GM19468 (cell line): Measurements from ENCODE around the gene CLCNKA.
"Not testable (repeated sequence)": the region's sequence is repeated elsewhere in the genome, so short reads cannot be mapped to it uniquely, and the experiment has no call there.

Source experiments
- ATAC-seq: cut with Tn5 transposase; IDR thresholded peaks from one replicate; pipeline ENCODE4 v1.9.1; 2021; ENCODE audit warnings: mild to moderate bottlenecking, moderate library complexity, moderate number of reproducible peaks; ENCODE audit not compliant: unreplicated experiment; ENCODE audit errors: extremely low read depth

Gene CLCNKA

DNA sequence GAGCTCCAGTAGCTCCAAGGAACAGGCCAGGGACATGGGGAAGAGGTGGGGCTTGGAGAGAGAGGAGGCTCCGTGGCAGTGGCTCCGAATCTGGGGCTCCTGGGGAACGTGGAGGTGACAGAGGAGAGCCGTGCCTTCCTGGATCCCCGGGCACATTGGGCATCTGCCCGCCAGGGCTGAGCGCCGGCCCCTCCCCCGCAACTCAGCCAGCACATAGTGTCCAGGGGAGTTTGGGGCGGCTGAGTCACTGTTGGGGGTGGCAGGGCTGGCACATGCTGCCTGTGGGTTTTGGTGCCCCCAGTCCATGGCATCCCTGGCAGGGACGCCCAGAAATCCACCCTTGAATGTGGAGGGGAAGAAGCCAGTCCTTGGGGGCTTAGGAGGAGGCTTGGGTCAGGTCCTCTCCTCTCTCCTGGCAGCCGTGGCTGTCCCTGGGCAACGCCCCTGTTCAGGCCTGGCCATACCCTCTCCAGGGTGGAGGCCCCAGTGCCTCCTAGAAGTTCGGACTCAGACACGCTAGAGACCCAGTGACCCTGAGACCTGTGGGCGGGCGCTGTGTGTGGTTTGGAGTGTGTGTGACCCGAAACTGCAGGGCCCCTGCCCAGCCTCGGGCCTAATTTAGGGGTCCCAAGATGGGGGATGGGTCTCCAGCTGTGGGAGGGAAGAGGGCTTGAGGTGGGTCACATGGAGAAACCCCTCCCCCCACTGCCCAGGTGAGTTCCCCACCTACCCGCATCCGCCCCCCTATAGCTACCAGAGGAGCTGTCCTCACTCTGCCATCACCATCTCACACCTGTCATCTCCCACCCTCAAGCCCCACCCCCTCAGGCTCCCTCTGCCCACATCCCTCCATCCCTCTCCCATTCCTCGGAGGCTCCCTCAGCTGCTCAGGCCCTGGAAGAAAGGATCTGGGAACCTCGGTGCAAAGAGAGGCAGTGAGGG, 5.6 kb upstream of the CLCNKA start:
- ATAC-seq = no peak

DNA sequence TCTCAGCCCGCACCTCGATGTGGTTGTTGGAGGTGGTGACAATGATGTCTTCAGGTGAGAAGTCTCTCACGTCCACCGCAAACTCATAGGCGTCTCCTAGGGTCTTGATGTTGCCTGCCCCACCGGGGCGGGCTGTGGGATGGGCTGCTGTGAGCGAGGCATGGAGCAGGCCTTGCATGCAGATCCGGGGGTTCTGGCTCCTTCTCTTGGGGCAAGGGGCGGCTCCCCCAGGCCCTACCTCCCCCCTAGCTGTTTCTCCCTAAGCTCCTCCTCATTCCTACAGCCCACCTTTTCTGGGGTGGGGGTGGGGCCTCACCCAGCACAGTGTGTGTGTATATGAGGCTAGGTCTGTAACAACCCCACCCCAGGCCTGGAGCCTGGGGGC, 4.8 kb upstream of the CLCNKA start:
- ATAC-seq = no peak

DNA sequence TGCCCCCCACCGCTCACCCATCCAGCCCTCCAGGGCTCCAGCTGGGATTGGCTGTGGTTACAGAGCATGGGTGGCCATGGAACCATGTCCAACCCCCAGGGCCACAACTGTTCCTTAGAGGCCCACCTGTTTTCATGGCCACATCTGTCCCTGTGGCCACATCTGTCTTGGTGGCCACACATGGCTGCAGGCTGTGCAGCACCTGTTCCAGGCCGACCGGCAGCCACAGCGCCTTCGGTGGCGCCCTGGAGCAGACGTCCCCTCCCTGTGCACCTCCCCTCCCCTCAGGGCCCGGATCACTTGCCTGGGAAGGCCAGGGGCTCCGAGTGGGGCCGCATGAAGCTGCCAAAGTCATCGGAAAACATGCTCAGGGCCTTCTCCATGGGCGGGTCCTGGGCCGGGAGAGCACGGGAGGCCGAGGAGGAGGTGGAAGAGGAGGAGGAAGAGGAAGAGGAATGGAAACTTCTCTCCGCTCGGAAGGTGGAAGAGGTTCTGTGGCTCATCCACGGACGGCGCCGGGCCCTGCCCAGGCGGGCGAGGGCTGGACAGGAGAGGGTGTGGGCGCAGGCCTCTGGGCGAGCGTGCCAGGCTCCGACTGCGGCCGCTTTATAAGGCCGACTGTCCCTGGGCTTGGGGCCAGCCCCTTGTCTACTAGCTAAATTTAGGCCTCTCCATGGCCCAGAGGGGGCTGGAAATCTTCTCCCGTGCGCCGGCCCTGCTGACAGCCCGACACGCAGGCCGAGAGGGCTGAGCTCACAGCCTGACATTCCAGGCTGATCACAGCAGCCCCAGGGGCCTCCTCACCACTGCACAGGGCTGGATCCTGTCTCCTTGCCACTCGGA, 4.2 kb upstream of the CLCNKA start, which contains the start of gene HSPB7:
Gene HSPB7, minus strand, starts transcription at position 583 of the 843 bp plus-strand sequence. Its CDS starts 80 bp downstream, at position 503.
- ATAC-seq = no peak

DNA sequence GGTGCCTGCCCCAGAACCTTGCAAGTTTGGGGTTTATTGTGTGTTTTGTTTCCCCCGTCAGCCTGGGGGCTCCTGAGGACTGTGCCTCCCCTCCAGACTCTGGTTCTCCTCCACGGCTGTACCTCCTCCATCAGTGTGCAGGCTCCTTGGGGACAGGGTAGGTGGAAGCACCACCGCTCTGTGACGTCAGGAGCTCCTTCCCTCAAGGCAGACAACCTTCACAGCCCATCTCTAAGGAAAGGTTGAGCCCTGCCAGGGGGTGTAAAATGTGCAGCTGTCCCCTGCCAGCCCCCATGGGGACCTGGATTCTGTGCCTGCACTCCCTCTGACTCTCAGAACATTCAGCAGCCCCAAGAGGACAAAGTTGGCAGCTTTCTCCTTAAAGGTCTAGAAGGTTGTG, 3.5 kb upstream of the CLCNKA start:
- no peak for ATAC-seq

DNA sequence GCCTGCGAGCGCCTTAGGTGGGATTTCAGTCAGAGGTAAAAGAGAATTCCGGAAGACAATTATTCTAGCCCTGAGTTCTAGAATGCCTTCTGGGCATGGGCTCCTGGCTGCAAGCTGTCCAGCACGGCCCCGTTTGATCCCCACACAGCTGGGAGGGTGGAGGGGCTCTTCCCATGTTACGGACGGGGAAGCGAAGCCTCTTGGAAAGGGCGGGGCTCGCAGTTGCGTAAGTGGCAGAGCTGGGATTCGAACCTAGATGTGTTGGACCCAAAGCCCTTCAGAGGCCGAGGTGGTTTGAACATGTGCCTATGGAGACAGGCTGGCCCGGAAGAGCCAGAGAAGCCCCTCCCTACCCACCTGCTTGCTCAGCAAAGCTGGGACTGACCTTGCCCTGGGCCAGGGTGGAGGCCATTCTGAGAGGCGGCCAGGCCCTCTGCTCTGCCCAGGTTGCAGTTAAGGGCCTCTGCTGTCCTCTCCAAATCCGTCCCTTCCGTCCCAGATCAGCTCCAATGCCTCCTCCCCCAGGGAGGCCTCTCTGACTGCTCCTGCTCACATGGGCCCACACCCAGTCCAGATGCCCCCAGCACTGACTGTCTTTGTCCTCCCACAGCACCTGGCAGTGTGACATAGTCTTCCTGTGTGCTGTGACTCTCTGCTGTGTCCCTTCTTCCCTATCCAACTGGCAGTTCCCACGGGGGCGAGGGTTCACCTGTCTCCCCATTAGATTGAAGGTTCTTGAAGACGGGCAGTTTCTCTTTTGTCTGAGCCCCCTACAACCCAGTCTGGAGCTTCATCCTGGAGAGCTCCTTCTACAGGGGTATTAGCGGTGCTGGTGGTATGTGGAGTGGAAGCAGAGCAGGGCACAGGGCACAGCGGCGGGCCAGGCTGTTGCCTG, 2.8 kb upstream of the CLCNKA start:
- ATAC-seq = no peak

DNA sequence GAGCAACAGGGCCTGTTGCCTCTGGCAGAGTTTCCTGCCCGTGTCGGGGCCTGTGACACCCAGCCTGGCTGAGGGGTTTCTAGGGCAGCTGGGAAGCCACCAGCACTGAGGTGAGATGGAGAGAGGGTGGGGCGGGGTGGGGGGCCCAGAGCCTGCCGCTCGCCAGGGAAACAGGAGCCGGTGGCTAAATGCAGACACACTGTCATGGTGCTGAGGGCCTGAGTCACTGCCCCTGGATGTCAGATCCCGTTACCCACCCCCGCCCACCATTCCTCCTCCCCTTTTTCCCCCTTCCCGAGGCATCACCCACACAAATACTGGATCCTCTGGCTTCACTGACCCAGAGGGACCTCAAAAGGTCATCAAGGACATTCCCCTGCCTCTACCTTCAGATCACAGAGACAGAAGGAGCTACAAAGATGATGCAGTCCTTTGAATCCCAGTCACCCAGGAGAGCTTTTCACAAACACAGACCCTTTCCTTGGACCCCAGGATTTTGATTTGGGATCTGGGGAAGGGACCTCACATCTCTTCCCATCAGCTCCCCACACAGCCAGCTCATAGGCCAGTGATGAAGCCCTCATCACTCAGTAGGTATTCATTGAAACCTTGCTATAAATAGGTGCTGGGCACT, 2.1 kb upstream of the CLCNKA start:
- ATAC-seq = no peak

DNA sequence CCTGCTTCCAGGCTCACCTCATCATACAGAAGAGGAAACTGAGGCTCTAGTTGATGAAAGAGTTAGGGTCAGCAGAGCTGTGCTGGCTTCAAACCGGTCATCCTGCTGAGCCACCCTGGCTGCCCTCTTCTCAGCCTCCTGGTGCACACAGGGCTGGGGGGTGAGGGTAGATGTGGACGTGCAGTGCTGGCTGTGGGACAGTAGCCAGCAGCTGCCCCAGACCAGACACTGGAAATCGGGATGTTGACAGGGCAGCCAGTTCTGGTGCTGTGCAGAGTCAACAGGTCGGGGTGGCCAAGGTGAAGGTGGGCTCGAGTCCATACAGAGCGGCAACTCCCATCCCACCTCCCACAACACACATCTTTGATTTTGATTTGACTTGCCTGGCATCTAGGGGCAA, 1.5 kb upstream of the CLCNKA start:
- no peak for ATAC-seq

DNA sequence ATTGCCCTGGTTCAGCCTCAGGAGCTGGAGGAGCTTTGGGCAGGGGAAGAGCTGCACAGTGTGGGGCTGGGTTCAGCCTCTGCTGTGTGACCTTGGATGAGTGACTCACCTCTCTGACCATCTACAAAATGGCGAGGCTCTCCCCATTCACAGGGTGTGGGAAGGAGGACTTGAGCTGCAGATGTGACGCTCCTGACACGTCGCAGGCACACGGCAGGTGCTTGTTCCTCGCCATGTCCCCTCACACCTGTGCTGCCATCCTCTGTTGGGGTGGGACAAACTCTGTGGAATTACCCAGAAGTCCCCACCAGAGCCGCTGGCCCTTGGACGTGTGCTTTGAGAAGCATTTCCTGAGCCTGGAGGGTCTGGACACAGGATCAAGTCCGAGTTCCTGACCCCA, 958 bp upstream of the CLCNKA start:
- ATAC-seq = not testable (repeated sequence)

DNA sequence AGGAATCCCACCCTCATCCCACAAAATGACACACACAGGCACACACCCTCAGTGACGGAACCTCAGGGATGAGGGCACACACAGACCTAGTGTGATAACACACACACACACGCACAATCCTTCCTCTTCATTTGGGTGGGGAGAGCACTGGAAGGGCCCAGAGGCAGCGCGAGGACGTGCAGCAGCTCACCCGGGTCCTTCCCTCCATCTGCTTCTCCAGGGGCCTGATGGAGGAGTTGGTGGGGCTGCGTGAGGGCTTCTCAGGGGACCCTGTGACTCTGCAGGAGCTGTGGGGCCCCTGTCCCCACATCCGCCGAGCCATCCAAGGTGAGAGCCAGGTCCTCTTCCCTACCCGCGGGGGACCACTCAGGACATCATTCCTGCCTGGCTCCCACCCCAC, 557 bp downstream of the CLCNKA start:
- no peak for ATAC-seq

DNA sequence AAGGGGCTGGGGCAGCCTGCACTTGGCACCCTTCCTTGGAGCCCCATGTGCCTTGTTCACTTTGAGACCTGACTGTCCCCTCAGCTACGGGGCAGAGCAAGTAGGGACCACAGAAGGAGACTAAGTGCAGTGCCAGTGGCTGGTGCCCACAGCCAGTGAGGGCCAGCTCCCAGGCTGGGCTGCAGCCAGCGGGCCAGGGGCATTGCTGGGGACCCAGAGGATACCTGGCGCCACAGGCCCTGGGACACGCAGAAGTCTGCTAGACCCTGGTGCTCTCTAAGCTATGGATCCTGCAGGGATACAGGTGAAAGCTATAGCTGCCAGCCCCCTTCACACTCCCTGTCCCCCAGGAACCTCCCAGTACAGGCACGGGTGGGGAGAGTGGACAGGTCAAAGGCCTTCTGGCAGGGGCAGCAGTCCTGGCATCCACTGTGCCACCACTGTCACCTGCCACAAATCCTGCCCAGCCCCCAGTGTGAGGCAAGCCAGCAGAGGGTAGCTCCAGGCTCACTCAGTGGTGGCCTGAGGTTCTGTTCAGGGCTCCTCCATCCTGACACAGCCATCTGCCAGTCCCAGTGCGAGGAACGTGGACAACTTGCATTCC, 1.3 kb downstream of the CLCNKA start:
- no peak for ATAC-seq

DNA sequence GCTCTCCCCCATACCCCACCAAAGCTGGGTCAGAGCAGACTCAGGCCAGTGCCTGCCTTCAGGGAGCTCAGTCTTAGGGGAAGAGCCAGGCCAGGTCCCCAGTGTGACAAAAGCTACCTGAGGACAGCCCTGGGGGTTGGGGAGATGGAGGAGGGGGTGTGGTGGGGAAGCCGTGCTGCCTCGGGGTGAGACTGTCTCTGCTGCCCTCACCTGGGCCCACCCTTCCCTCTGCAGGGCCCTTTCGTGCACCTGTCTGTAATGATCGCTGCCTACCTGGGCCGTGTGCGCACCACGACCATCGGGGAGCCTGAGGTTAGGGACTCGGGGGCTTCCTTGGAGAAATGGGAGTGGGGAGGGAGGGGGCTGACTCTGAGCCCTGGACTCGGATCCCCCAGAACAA, 4.5 kb downstream of the CLCNKA start:
- not testable (repeated sequence) for ATAC-seq

DNA sequence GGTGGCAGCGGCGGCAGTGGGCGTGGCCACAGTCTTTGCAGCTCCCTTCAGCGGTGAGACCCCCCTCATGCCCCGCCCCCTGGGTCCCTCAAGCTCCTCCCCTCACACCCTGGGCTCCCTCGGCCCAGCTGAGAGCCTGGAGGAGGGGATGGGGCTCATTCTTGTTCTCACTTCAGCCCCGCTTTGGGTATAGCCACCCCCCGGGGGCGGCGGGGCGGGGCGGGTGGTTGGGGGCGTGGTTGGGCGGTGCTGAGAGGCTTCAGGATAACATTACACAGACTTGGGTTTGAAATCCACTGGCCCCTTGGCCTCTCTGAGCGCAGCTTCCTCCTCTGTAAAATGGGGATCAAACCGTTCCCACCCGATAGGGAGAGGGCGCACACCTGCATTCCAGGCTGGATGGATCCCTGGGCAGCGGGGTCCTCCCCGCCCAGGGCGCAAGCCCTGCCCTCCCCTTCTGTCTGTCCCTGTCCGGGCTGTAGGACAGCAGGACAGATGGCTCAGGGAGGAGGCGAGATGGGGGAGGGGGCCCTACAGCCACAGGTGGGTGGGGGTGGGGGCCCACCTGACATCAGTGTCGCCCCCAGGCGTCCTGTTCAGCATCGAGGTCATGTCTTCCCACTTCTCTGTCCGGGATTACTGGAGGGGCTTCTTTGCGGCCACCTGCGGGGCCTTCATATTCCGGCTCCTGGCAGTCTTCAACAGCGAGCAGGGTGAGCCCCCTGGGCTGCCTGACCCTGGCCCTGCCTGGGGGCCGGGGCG, 5.1 kb downstream of the CLCNKA start:
- no peak for ATAC-seq

DNA sequence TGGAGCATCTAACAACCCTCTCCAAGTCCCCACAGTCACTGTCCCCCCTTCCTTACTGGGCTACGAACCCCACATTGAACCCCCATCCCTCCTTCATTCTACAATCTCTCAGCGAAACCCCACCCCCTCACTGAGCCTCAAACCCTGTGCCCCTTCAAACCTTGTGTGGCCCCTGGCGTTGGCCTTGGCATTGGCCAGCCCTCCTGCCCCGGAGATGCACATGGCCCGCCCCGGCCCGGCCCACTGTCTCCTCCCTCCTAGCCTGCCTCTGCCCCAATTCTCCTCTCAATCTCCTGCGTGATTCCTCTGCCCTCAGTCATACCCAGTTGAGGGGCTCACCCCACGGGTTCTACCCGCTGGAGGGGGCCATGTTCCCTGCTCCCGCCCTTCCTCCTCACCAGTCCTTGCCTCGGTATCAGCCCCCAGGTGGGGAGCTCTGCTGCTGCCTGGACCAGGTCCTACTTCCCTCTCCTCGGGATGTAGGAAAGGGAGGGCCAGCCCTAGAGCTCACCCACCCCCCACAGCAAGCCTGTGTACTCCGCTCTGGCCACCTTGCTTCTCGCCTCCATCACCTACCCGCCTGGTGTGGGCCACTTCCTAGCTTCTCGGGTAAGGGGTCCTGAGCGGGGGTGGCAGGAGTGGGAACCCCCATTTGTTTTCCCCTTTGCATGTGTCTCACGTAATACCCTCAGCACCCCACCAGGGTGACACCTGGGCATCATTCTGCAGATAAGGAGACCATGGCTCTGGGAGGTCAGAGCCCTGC, 6.6 kb downstream of the CLCNKA start:
- ATAC-seq = no peak

DNA sequence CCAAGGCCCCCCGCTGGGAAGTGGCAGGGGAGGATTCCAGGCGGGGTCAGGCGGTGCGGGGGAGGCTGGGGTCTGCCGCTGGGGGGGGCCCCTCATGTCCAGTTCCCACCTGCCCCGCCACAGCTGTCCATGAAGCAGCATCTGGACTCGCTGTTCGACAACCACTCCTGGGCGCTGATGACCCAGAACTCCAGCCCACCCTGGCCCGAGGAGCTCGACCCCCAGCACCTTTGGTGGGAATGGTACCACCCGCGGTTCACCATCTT, 7.1 kb downstream of the CLCNKA start:
- not testable (repeated sequence) for ATAC-seq

DNA sequence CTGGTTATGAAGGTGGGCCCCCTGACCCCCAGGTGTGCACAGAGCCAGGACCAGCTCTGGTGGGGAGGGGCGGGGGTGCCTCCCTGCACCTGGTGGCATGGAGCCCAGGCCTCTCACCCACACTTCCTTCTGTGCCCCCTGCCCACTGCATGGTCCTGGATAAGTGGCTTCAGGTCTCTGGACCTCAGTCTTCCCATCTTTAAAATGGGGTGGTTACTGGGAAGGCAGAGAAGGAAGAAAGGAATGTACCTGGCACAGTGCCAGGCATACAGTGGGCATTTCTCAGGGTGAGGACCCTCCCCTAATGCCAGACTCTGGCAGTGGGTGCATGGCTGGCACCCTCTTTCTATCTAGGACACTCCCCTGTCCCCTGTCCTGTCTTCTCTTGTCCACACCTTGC, 7.5 kb downstream of the CLCNKA start:
- ATAC-seq = no peak

DNA sequence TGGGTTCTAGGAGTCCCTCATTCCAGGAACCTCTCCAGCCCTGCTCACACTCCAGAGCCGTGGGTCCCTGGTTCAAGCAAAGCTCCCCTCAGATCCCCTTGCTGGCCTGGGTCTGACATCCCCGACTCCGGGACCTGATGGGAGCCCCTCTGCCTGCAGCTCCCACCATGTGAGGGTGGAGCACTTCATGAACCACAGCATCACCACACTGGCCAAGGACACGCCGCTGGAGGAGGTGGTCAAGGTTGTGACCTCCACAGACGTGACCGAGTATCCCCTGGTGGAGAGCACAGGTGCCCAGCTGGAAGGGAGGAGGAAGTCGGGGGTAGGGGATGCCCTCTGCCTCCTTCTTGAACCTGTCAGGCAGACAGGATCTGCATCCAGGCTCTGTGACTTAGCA, 9.7 kb downstream of the CLCNKA start:
- ATAC-seq = no peak

DNA sequence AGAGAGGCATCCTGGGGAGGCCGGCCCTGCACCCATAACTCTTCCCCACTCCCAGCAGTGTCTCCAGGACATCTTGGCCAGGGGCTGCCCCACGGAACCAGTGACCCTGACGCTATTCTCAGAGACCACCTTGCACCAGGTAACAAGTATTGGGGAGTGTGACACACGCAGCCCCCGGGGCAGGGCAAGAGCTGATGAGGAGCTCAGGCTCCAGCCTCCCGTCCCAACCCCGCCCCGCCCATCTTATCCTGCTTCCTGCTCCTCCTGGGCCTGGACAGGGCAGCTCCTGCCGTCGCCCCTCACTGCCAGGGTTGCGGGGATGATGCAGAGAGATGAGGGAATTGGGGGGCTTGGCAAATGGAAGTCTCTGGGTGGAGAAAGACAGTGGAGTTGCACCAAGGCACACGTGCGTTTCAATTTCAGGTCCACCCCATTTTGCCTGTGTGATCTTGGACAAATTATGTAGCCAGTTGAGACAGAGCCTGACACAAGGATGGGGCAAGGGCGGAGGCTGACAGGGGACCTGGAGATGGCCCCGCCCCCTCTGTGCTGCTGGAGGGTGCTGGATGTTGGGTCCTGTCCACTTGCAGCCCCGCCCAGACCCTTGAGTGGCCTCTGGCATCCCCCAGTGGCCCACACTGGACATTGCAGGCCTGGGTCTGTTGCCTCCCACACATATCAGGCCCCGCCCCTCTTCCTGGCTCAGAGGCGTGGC, 10.7 kb downstream of the CLCNKA start:
- no peak for ATAC-seq
